HG03039 (cell line): ENCODE measurements around the gene AOX1.
A peak's percentile ranks its signal among the peaks of the same experiment; 100 is the strongest.
"Not testable (repeated sequence)": the region's sequence is repeated elsewhere in the genome, so short reads cannot be mapped to it uniquely, and the experiment has no call there.

Experiments
- ATAC-seq: cut with Tn5 transposase; IDR thresholded peaks from one replicate; pipeline ENCODE4 v1.9.1; 2021; ENCODE audit warnings: mild to moderate bottlenecking, moderate library complexity; ENCODE audit not compliant: unreplicated experiment

Gene AOX1

DNA sequence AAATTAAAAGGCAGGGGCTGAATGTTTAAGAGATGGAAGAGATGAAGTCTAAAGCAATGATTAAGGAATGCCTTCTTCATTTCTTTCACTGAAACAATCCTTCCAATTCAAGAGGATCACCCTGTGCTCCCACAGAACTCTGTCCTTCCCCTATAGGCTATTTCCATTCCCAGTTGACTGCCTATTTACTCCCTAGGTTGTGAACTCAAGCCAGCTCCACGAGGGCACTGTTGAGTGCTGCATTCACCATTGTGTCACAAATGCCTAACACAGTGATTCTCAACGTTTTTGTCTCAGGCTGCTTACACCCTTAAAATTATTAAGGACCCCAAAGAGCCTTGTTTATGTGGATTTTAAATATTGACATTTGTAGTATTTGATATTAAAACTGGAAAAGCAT, 112.4 kb downstream of the AOX1 start:
- no peak for ATAC-seq

DNA sequence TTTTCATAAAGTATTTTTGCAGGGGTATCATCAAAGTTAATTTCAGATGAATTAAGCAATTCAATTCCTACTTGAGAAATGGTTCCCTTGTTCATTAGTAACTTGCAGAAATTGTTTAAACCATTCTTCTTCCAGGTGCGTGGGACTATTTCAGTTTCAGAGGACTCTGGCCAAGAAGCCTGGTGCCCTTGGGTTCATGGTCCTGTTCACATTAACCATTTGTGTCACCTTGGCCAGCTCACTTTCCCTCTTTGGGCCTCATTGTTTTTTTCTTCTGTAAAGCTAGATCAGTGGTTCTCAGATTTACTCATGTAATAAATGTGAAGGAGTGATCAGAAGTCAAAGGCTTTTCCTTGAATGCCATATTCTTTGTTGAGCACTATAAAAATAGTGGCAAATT, 113.5 kb downstream of the AOX1 start:
- ATAC-seq: no peak

DNA sequence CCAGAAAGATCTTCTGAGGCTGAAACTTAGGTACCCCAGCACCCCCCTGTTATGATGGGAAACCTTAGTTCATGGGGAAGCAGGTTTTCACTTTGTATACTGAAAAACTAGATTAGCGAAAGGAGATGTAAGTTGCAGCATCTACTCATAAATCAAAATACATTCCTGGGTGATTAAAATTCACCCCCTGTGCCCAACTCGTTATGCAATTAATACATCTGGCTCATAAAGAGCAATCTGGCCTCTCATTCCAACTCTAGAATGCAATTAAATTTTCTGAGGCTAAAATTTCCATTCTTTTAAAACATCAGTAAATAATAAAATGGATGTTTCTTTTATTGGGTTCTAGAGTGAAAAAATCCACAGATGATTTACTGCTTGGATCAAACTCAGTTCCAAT, 115.0 kb downstream of the AOX1 start:
- no peak for ATAC-seq

DNA sequence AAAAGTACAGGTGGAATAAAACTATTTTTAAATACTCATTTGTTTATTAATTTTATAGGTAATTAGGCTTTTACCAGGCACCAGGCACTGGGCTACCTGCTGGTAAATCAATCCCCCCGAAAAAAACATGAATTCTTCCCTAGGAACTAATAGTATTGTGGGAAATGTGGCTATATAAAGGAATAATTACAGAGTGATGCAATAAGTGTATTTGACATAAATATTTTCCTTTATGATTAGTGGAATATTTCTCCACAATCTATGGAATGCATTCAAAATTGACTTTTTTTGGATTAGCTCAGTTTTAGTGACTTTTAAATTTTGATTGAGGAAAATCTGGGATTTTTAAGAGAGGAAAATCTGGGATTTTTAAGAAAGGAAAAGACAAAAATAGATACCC, 116.2 kb downstream of the AOX1 start:
- no peak for ATAC-seq

GRCh38 chr2:200702646-200703118, 116.9 kb downstream of the AOX1 start:
- no peak for ATAC-seq

- no peak for ATAC-seq
Observed at GRCh38 chr2:200703127-200703925, 117.5 kb downstream of the AOX1 start.

GRCh38 chr2:200703926-200704637, 118.3 kb downstream of the AOX1 start:
- ATAC-seq: no peak

DNA sequence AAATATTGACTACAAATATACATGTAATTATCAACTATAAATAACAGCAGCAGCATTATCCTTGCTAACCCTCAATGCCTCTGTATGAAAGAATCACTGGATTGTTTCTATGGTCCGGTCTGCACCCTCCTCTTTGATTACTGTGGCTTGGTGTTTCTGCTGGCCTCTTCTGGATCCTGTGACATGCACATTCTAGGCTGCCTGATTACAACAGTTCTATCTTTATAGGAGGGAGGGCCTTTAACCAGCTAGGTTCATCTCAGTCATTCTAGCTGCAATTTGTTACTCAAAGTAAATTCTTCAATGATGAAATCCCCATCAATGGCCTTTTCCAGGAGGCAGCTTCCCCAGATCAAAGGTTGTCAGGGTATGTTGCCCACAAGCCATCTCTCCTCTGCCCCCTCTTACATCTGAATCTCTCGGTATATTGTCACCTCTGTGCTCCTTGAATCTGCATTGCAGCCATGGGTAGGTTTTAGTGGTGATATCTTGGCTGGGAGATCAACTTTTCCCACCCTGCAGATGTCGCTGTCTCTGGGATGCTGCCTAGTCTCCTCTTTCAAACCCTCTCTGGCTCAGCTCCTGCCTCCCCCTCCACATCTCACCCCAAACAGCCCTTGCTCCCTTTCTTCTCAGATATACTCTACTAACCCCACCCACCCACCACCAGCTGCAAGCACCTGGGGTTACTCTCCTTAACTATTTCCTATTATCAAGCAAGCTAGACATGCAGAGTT, 119.7 kb downstream of the AOX1 start:
- no peak for ATAC-seq

GRCh38 chr2:200708943-200709342, 123.1 kb downstream of the AOX1 start:
- no peak for ATAC-seq

DNA sequence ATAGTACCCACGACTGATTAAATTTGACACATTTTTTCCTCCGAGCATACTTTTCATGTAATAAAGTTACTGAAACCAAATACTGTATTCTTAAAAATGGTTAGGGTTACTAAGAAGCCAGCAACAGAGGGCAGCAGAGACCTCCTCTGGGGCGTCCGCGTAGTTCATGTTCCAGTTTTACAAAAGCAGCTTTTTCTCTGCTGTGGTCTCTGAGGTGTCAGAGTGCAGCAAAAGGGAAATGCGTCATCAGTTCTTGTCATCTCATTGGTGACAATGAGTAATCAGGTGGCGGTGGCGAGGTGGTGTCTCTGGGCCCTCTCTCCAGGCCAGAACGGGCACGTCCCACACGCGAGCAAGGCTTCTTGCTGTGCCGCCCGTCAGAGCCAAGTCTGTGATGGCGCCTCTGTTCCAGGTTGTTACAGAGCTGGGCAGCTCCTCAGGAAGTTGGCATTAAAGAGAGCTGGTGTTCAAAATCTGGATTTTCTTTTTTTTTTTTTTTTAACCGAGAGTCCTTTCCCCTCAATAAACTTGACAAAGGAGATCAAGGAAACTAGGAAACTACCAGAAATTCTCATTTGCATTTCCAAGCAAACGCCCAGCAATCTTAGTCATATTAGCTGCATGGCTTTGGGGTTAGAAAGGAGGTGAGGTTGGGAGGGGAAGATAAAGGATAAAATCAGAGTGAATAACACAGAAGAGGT, 127.3 kb downstream of the AOX1 start:
- peak; percentile 99 for ATAC-seq

- no peak for ATAC-seq
Observed at GRCh38 chr2:200713704-200714064, 127.9 kb downstream of the AOX1 start.

GRCh38 chr2:200715014-200715413, 129.2 kb downstream of the AOX1 start:
- ATAC-seq: not testable (repeated sequence)

DNA sequence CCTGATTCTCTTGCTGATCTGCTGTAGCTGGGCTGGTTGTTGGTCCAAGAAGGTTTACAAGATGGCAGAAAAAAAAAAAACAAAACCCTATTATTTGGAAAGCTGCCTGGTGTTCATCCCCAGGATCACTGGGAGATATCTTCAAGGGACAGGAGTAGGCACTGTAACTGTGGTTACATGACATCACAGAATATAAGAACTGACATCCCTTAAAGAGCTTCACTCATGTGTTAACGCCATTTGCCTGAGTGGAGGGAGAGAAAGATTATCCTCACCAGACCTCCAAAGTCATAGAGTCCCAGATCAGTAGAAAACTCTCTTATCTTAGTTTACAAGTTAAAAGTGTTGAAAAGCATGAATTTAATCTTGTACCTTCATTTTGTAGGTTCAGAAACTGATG, 130.6 kb downstream of the AOX1 start:
- no peak for ATAC-seq
